Stimulated activated CD4-positive, alpha-beta T cell treated with anti-CD3 and anti-CD28 coated beads, Interleukin-12 subunit alpha, Interleukin-12 subunit beta, amount 100 ng/mL, for 24 hours (primary cell): ENCODE data around the gene SASH1.

Source experiments
- DNase-seq, 2 experiments: peaks; one replicate each; pipeline ENCODE4 v3.0.0-alpha.2; 2020; ENCODE audit warnings: low read depth in 2 of 2

The SASH1 gene

GRCh38 chr6:148548749-148549140 lies 206.1 kb downstream of the SASH1 start:
- no peak for DNase-seq

DNA sequence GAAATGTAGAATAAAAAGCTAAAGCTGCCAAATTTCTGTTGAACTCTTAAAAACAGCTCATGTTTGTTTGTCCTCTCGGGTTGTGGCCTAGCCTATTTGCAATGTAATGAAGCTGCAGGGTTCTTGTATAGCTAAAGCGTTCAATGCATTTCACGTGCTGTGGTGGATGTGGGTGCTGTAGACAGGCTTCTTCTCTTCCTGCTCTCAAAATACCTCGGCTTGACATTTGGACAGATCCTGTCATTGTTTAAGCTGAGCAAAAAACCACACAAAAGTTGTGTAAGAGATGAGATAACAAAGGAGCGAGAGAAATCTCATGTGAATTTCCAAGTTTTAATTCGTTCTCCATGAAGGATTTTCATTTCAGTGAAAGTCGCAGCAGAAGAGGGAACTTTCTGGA lies 207.9 kb downstream of the SASH1 start:
- DNase-seq, result no peak

GRCh38 chr6:148551226-148551625 lies 208.6 kb downstream of the SASH1 start:
- DNase-seq, result no peak

GRCh38 chr6:148556410-148556809 lies 213.8 kb downstream of the SASH1 start:
- DNase-seq, result no peak

- no peak for DNase-seq
These were observed 215.2 kb downstream of the SASH1 start for GRCh38 chr6:148557796-148558321.

DNA sequence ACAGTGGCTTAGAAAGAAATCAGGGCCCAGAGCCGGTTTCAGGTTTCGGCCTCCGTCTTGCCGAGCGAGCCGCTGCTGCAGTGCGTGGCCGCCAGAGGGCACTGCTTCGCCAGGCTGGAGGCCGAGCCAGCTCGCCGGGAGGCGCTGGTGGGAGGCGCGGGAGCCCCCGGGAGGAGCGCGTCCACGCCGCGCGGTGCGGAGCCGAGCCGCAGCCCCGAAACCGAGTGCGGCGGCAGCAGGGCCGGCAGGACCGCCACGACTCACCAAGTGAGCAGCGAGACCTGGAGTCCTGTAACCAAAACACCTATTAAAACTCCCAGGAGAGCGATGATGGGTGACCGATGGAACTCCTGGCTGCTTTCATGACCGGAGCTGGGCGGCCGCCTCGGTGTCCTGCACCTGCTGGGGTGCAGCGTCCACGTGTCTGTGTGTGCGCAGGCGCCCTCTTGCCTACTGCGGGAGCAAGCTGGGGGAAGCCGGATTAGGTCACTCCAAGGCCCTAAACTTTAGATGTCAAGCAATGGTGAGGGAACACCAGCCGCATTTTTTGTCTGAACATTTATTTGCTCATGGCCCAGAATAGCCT lies 217.3 kb downstream of the SASH1 start:
- peak; percentile 35 to 63 for DNase-seq

DNA sequence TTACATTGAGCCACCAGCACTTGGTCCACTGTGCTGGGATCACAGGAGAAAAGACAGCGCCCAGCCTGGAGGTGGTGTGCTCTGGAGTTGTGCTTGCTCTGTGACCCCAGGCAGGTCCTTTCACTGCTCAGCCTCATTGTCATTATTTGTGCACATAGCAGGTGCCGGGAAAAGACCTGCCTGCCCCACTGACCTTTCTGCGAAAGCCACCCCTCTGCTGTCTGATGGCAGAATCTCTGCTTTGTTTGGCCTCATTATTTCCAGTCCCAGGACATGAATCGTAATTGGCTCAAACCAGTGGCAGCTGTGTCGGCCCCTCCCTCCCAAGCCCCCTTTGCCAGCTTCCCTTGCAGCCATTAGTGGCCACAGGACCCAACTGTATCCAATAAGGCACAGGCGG lies 219.0 kb downstream of the SASH1 start:
- no peak for DNase-seq

DNA sequence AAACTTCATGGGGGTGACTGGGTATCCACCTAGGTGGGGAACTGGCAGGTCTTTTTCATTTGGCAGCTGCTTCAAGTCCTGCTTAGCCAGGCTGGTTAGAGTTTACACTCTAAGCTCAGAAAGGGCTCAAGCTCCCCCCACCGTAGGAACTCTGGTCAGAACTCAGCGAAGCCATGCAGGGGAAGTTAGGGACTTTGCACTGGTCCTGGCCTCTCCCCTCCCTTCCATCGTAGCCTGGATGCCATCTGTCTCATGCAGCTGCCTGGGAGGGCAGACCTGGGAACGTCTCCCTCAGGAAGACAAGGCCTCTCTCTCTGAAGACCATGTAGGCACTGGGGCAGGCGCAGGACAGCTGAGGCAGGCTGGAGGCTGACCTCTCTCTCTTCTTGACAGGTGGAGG lies 220.4 kb downstream of the SASH1 start:
- DNase-seq, result no peak

GRCh38 chr6:148564494-148565035 lies 221.9 kb downstream of the SASH1 start:
- DNase-seq, result no peak

DNA sequence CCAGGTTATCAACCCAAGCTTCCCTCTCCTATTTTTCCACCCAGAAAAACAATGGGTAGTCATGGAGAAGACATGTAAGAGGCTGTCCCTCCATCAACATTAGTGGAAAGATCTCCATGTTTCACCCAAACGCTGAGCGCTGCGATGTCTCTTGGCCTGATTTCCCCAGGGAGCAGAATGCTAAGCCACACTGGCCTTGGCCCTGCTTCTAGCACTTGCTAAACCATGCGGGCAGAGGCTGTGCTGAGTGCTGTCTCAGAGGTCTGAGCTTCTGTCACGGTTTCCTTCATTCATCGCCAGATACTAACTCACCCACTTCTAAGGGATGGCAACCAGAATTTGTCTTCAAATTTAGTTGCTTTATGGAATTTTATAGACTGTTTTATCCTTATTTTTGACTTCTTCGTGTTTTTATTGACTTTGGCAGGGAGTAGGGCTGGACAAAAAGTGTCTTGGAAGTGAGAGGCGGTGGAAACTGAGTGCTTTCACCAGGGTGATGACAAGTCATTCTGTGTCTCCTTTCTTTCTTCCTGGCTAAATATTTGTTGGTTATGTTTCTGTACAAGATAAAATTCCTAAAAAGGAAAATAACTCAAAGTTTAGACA lies 222.8 kb downstream of the SASH1 start:
- no peak for DNase-seq

GRCh38 chr6:148565930-148566663 lies 223.5 kb downstream of the SASH1 start:
- DNase-seq, result no peak

GRCh38 chr6:148566664-148567350 lies 224.2 kb downstream of the SASH1 start:
- no peak for DNase-seq

DNA sequence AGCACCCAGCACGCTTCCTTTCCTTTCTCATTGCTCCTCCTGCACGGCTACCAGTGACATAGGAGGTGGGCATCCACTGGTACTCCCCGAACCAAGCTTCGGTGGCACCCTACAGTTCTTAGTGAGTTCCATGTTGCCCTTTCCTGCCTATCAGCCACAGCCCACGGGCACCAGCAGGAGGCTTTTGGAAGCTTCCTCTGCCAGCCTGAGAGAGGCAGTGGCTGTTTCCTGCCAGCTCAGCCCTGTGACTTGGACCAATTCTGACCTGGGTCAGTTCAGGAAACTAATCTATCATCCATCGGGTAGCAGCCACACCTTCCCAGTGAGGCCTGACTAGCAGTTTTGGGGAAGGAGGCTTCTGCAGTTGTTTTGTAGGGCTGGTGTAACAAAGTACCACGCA lies 227.8 kb downstream of the SASH1 start:
- DNase-seq, result no peak

DNA sequence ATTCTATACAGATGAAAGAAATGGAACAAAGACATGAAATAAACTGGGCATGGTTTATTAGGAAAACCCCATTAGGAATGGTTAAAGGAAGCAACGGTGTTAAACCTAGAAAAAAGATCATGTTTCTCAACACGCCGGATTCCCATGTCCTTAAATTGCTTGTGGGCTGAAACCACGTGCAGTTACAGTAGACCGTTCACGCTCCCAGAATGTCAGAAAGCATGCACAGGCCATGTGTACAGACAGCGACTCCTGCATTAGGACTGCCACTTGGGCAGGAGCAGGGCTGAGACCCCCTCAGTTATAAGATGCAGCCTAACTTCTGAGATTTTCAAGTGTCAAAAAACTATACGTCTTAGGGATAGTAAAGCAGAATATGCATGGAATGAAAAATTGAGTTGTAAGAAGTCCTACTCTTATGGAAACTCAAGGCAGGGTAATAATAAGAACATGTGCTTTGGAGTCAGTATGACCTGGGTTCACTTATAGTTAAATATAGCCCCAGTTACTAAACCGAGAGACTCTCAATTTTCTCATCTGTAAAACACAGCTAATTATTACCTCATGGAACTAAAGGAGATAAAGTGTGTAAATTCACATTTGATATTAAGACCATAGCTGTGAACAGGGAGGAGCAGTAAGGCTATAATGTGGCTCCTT lies 230.2 kb downstream of the SASH1 start:
- DNase-seq, result no peak

- DNase-seq, result no peak
These were observed 231.3 kb downstream of the SASH1 start for GRCh38 chr6:148573922-148574321.

GRCh38 chr6:148577687-148578488 lies 235.2 kb downstream of the SASH1 start:
- no peak for DNase-seq

DNA sequence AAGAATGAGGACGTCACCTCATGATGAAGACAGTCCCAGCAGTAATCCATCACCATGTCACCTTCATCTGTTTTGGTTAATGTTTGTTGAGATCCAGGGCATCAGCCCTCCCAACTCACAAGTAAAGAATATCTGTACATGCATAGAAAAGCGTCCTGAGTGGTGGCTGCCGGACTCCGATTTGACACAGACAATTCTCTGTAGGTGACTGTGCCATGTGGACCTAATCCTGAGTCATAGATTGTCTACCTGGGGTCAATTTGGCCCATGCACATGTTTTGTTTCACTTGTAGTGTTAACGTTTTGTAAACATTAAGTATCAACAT lies 235.8 kb downstream of the SASH1 start:
- DNase-seq, result no peak

GRCh38 chr6:148578837-148579565 lies 236.4 kb downstream of the SASH1 start:
- no peak for DNase-seq

- no peak for DNase-seq
These were observed 237.8 kb downstream of the SASH1 start for GRCh38 chr6:148580442-148580841.

DNA sequence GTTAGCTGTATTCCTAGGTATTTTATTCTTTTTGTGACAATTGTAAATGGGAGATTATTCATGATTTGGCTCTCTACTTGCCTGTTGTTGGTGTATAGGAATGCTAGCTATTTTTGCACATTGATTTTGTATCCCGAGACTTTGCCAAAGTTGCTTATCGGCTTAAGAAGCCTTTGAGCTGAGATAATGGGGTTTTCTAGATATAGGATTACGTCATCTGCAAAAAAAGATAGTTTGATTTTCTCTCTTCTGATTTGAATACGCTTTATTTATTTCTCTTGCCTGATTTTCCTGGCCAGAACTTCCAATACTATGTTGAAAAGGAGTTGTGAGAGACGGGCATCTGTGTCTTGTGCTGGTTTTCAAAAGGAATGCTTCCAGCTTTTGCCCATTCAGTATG lies 241.0 kb downstream of the SASH1 start:
- no peak for DNase-seq
